HG03460 (cell line): ENCODE results near the gene HIC2.
"Not testable (repeated sequence)": the region's sequence is repeated elsewhere in the genome, so short reads cannot be mapped to it uniquely, and the experiment has no call there.

Source experiments
- ATAC-seq: cut with Tn5 transposase; IDR thresholded peaks from one replicate; pipeline ENCODE4 v1.9.1; 2021; ENCODE audit not compliant: unreplicated experiment

HIC2 gene

DNA sequence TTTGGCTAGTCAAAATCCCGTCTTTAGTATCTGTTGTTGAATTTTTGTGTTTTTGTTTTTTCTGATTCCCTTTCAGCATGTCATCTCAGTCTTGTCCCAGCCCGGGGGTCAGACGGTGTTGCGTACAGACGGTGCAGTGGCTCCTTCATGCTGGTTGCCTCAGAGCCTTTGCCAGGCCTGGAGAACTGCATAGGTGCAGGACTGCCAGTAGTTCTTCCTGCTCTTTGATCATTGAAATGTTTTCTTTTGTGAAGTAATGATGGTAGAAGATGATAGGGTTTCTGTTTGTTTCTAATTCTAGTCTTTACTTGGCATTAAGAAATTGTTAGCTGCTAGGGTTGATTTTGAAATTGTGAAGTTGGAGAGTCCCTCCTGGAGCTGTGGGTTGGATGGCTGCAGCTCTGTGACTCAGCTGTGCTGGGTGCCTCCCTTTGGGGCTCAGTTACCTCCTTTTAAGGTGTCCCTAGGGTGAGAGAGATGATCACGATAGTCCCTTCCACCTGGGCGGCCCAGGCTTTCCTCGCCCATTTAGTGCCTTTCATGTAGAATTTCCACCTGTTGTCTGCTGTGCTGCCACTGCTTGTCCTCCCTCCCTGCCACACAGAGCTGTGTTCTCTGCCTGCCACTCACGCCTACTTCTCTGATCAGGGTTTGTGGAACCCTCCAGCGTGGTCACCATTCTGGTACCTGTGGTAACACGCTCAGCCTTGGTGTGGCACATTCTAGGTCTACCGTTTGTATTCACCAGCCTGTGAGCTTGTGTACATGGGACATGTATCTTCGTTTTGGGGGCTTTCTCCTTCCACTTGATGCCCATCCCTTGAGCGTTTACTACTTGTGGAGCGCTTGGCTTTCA lies 17.4 kb downstream of the HIC2 start:
- ATAC-seq, result not testable (repeated sequence)

DNA sequence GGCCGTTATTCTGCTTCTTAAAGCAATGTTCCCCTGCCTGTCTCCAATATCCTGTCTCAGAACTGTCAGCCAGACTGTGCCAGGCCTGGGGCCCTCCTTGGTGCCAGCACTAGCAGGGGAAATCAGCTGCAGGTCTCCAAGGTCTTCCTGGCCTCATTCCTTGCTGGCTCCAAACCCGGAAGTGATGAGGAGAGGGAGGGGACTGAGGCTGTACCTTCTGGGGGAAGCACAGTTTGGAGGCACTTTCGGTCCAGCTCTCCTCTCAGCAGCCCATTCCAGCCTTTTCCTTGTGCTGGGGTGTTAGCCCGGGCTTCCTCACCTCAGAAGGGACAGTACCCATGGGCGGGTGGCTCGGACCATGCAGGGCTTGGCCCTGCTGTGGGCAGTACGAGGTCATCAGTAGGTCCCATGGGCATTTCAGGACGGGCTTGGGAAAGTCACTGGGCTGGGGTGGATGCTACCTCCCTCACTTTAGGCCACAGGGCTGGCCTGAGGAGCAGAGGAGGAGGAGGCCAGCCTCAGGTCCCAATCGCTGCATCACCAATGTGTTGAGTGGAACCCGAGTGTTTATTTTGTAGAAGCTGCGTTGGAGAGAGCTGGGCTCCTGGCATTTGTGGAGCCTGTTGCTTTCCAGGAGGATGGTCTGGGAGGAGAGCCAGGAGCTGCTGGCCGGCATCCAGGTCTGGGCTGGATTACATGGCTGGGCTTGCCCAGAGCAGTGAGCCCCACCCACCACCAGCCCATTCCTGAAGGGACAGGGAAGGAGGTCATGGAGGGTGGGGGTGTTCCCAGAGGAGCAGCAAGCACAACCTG lies 19.0 kb downstream of the HIC2 start:
- not testable (repeated sequence) for ATAC-seq

DNA sequence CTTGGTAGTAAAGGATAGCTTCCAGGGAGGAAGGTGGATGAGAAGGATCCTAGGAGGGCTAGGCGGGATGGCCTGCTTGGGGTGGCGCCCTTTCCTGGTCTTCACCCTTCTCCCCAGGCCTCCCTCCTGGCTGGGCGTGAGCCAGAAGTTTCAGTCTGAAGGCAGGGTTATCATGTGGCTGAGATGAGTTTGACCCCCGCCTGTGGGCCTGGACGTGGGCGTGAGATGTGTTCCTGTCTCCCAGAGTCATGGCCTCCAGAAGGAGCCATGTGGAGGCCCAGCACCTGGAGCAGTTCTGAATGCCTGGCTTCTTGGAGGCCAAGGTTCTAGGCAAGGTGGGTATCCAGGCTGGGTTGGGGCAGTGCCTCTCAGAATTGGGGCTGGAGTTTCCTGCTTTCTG lies 20.8 kb downstream of the HIC2 start:
- not testable (repeated sequence) for ATAC-seq

DNA sequence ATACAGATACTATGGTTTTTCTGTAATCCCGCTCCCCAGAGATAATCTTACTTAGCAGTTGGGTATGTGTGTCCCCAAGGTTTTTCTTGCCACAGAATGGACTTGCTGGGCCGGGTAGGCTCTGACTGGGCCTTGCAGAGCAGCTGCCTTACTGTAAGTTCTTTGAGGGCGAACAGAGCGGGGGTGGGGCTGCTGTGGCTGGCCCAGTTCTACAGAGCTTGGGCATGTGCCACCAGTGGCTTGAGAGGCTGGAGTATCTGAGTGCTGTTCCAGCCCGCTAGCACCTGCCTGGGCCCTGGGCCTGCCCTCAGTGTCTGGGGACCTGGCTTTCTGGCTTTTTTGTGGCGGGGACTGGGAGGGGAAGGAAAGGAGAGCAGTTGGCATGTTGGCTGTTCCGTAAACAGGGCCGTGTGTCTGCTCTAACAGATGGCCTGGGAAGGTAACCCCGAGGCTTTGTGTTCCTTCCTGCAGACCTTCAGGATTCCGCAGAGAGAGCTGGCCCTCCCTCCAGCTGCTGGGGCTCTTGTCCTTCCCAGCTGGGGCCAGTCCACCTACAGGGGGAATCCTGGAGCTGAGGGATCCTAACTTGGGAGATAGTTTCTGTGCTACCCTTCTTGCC lies 23.0 kb downstream of the HIC2 start:
- not testable (repeated sequence) for ATAC-seq

DNA sequence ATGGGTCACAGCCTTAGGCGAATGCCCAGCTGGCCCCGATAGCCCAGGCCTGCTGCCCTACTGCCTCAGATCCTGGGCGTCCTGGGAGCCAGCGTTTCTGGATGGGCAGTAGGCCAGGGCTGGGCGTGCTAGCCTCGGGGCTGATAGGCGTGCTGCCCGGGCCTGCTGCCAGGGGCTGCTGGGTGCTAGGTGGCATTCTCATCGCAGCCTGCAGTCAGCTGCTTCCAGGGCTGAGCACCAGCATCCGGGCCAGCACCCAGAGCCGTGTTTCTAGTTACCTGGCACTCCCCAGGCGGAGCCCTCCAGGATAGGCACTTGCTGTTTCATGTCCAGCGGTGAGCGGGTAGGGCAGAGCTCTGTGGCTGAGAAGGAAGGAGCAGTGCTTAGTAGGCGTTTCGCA lies 23.5 kb downstream of the HIC2 start:
- ATAC-seq, result not testable (repeated sequence)

DNA sequence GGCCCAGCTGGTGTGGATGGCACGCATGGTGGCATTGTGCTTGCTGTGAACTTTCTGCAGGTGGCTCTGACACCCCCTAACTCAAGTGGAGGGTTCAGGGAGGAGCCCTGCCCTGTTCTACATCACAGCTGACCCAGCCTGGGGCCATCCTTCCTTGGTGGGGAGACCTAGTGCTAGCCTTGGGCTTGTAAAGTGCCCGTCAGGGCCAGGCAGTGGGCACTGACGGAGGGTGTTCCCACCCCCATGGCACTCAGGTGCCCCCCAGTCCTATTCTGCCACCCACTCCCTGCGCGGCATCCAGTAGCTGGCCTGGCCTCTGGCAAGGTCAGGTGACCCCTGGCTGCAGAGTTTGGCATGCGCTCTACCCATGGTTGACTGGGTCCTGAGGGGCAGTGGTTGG lies 24.0 kb downstream of the HIC2 start:
- not testable (repeated sequence) for ATAC-seq

DNA sequence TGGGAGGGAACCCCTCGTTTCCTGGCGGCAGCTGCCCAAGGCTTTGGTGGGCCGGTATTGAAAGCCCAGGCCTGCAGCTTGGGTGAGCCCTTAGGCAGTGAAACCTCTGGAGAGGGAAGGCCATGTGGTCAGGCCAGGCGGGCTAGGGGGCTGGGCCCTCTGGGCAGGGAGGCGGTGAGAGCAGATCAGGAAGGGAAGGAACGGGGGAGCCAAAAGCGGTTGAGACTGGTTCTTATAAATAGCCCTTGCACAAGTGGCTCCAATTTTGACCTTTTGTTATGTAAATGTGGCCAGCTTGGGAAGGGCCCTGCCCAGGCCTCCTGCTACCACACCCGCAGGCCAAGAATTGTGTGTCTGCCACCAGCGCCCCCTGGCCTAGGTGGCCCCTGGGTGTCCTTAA lies 25.0 kb downstream of the HIC2 start:
- ATAC-seq, result not testable (repeated sequence)

DNA sequence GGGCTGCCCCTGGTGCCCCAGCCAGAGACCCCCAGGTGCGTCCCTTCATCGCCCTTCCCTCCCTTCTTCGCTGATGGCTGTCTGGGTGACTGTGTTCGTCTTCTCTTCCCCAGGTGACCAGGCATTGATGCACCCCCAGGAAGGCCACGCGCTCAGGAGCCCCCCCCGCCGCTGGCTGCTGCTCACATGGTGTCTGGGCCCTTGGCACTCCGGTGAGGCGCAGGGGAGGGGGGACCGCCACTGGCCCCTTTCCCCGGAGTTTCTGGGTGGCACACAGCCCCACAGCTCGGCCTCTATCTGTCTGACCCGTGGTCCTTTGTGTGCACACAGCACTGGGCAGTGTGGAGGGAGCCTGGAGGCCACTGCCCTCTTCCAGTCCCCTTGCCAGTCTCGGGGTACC lies 25.5 kb downstream of the HIC2 start:
- ATAC-seq, result not testable (repeated sequence)

DNA sequence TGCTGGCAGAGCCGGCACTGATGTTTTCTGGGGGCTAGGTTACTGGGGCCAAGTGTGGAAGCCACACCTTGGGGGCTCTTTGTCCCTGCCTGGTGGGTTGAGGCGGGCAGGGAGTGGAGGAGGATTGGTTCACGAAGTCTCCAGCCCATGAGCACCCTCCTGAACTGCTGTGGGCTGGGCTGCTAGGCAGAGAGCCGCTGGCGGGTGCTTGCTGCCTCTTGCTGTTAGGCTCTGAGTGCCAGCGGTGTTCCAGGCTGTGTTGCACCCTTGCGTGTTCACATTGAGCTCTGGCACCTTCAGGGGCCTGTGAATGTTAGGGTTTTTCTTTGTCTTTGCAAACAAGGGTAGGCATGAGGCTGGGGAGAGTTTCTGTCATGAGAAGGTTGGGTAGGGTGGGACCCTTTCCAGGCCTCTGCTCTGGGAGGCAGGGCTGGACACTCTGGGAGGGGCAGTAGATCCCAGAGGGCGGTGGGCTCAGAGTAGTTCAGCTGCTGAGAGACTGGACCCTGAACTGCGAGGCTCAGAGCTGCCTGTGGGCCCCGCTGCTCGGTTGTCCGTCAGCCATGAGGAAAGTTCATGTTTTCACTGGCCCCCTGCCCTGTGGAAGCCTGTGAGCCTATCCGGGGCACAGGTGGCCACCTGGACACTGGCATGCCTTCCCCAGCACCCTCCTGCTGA lies 26.0 kb downstream of the HIC2 start:
- no peak for ATAC-seq

DNA sequence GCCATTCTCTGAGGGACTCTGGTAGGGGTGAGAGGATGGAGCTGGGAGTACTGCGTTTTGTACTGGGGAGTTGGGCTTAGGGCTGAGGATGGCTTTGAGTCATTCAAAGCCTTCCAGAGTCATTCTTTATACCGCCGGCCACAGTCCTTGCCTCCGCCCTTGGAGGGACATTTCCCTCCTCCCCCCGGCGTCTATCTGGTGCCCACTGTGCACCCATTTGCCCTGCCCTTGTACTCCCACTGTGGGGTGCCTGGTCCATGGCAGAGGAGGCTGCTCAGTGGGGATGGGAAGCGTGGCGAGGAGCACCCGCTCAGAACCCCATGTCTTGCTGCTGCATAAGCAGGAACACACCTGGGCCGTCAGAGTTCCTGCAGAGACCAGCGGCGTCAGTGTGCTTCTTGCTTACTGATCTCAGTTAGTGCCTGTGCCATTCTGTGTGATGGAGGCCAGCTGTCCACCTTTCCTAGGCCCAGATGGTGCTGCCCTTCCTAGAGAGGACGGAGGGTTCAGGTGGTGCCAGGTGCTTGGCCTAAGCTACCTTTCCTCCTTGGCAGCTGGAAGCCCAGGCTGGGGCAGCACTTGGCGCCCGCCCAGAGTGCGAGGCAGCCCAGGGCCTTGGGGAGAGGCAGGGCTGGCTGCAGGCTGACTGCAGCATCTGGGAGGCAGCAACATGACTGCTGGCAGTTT lies 26.7 kb downstream of the HIC2 start:
- ATAC-seq, result no peak

DNA sequence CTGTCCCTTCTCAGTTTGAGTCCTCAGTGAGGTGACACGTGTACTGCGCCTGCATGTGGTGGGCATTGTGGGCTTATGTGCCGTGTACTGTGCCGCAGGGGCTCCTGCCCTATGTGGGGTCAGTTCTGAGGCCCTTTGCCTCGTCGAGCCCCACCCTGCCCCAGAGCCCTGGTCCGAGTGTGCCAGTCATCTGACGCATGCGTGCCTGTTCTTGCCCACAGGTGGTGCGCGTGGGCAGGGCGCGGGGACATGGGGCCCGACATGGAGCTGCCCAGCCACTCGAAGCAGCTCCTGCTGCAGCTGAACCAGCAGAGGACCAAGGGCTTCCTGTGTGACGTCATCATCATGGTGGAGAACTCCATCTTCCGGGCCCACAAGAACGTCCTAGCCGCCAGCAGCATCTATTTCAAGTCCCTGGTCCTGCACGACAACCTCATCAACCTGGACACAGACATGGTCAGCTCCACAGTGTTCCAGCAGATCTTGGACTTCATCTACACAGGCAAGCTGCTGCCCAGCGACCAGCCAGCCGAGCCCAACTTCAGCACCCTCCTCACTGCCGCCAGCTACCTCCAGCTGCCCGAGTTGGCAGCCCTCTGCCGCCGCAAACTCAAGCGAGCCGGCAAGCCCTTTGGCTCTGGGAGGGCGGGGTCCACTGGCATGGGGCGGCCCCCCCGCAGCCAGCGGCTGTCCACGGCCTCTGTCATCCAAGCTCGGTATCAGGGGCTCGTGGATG lies 27.7 kb downstream of the HIC2 start:
- ATAC-seq, result no peak

DNA sequence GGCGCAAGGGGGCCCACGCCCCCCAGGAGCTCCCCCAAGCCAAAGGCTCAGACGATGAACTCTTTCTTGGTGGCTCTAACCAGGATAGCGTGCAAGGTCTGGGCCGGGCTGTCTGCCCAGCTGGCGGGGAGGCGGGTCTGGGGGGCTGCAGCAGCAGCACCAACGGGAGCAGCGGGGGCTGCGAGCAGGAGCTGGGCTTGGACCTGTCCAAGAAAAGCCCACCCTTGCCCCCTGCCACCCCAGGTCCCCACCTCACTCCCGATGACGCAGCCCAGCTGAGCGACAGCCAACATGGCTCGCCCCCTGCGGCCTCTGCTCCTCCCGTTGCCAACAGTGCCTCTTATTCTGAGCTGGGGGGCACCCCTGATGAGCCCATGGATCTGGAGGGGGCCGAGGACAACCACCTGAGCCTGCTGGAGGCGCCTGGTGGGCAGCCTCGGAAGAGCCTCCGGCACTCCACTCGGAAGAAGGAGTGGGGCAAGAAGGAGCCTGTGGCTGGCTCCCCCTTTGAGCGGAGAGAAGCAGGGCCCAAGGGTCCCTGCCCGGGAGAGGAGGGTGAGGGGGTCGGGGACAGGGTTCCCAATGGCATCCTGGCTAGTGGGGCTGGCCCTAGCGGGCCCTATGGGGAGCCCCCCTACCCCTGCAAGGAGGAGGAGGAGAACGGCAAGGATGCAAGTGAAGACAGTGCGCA lies 28.4 kb downstream of the HIC2 start:
- no peak for ATAC-seq

DNA sequence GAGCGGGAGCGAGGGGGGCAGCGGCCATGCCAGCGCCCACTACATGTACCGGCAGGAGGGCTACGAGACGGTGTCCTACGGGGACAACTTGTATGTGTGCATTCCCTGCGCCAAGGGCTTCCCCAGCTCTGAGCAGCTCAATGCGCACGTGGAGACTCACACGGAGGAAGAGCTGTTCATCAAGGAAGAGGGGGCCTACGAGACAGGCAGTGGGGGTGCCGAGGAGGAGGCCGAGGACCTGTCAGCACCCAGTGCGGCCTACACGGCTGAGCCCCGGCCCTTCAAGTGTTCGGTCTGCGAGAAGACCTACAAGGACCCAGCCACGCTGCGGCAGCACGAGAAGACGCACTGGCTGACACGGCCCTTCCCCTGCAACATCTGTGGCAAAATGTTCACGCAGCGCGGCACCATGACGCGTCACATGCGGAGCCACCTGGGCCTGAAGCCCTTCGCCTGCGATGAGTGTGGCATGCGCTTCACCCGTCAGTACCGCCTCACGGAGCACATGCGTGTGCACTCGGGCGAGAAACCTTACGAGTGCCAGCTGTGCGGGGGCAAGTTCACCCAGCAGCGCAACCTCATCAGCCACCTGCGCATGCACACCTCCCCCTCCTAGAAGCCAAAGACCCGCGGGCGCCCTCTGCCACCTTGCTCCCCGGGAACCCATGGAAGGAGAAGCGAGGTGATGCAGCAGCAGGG lies 29.1 kb downstream of the HIC2 start:
- ATAC-seq, result no peak

DNA sequence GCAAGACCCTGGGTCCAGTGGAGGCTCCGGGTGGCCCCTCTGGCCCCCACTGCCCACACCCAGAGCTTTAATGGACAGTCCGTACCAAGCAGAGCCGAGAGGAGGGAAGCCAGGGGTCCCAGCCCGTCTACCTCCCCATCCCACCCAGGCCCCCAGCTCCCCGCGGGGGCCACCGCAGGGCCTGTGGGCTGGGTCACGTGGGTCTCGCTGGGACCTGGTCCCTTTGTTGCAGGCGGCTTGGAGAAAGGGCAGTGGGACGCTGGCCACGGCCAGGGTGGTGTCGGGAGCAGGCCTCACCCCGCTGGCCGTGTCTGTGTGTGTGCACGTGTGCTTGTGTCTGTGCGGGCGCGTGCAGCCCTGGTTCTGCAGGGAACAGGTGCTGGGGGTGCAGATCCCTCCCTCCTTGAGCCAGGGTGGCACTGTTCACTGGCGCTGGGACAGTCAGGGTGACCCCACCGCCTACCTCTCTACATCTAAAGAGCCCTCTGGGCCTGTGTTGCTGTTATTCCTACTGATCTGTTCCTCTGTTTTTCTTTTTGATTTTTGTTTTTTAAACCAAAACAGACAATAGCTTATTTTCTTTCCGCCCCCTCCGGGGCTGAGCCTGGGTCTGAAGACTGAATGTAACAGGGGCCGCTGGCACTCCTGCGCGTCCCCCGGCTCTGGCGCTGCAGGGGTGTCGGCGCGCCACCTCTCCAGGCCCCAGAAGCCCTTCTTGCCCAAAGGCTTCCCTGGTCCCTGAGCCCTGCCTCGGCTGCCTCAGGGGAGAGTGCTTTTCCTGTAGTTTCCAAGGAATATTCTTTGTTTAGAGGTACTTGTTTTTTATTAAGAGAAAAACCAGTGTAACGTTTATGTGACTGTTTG lies 29.9 kb downstream of the HIC2 start:
- no peak for ATAC-seq

DNA sequence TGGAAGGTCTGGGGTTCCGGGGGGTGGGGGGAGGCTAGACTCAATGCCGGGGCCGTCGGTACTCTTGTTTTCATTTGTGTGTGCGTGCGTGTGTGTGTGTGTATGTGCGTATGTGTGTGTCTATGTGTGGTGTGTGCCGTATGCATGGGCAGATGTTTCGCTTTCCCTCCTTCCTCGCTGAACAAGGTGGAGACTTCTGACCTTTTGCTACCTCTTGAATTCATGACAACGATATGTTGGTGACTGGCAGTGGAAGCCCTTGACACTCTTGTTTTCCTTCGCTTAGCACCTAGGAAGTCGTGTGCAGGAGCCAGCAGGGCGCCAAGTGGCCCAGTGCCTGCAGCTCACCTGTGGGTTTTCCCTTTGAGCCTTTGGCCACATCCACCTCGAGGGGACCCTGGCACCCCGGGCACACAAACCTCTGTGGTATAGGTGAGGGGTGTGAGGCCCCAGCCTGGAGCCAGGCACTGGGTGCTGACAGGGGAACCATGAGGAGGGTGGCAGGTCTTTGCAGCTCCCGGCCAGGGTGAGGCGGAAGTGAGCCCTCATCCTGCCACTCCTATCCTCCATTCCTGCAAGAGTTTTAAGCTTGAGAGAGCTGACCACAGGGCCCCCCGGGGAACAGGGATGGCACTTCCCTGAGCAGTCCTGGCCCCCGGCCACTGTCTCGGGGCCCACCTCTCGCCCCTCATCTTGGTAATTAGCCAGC lies 30.7 kb downstream of the HIC2 start:
- ATAC-seq, result no peak

DNA sequence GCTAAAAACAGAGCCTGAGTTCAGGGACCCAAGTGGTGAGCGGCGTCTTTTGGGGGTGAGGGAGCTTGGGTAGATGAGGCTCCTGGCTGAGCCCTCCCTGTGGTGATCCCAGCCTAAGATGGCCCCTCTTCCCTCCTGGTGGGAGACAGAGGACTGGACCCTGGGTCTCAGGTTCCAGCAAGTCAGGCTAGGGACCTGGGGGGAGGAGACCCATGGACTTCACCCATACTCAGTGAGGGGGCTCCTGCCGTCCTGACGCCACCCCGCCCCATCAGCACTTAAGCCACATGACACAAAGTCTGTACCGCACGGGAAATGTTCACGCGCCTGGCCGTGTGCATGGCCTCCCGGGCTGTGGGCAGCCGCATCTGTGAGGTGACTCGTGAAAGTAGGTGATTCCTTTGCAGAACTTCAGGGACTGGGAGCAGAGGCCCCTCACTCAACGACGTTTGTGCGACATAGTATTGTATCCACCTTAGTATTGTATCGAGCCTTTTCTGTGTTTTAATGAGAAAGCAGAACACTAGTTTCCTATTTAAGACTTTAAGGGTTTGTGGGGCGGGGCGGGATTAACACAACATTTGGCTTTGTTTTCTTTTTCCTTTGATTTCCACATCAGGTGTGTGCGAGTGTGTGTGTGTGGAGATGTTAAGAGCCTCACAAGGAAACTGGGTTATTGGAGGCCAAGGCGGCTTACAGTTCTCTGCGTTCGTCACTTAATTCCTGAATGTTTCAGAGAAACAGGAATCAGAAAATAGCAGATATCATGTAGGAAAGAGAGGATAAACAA lies 31.7 kb downstream of the HIC2 start:
- ATAC-seq, result no peak
